Muscle layer of duodenum (tissue), 2 donors: Measurements from ENCODE around the gene PACRG.

ENCODE experiments used
- H3K27ac ChIP-seq: one replicate; pipeline ENCODE4 v1.7.0; 2013; ENCODE audit warnings: mild to moderate bottlenecking, low read length
- H3K27me3 ChIP-seq: one replicate; pipeline ENCODE4 v1.7.0; 2013; ENCODE audit warnings: low read depth, mild to moderate bottlenecking, control low read depth, low read length
- H3K36me3 ChIP-seq, 2 donors: one replicate each; pipeline ENCODE4 v1.7.0; 2013; ENCODE audit warnings: low read length in 2 of 2, control low read depth in 1 of 2, mild to moderate bottlenecking in 1 of 2; ENCODE audit not compliant: insufficient read depth in 2 of 2, control insufficient read depth in 1 of 2
- H3K4me1 ChIP-seq, 2 donors: one replicate each; pipeline ENCODE4 v1.7.0; 2013; ENCODE audit warnings: low read length in 2 of 2, mild to moderate bottlenecking in 2 of 2, control low read depth in 1 of 2, moderate library complexity in 1 of 2; ENCODE audit not compliant: insufficient read depth in 2 of 2, control insufficient read depth in 1 of 2
- H3K4me3 ChIP-seq, 2 donors: one replicate each; pipeline ENCODE4 v1.7.0; 2013; ENCODE audit warnings: low read length in 2 of 2, low read depth in 1 of 2, mild to moderate bottlenecking in 1 of 2
- H3K9me3 ChIP-seq, 2 donors: one replicate each; pipeline ENCODE4 v1.7.0; 2013; ENCODE audit warnings: low read length in 2 of 2, control low read depth in 1 of 2, mild to moderate bottlenecking in 1 of 2; ENCODE audit not compliant: control insufficient read depth in 1 of 2
- donor health status: healthy.

Gene PACRG

GRCh38 chr6:163014736-163015135, 287.0 kb downstream of the PACRG start:
- H3K9me3 ChIP-seq, result peaks cover 0 to 6% of the 10 kb centered on the region in 2 donors
- no peaks in the 10 kb centered on the region for H3K27me3 ChIP-seq
- H3K27ac ChIP-seq, result no peak overlapping the region
- no peaks in the 10 kb centered on the region for H3K4me1 ChIP-seq
- no peaks in the 10 kb centered on the region for H3K36me3 ChIP-seq
- no peak overlapping the region for H3K4me3 ChIP-seq

- H3K36me3 ChIP-seq, result no peaks in the 10 kb centered on the region
- no peaks in the 10 kb centered on the region for H3K27me3 ChIP-seq
- no peaks in the 10 kb centered on the region for H3K4me1 ChIP-seq
- H3K27ac ChIP-seq, result no peak overlapping the region
- no peaks in the 10 kb centered on the region for H3K9me3 ChIP-seq
- H3K4me3 ChIP-seq, result no peak overlapping the region
Measured at GRCh38 chr6:163017801-163018200, 290.0 kb downstream of the PACRG start.

GRCh38 chr6:163019926-163020325, 292.2 kb downstream of the PACRG start:
- Histone ChIP-seq H3K27ac (no peak overlapping the region), H3K9me3 (peaks cover 0 to 6% of the 10 kb centered on the region in 2 donors)

GRCh38 chr6:163021054-163021453, 293.3 kb downstream of the PACRG start:
- Histone ChIP-seq H3K36me3 (no peaks in the 10 kb centered on the region), H3K27ac (no peak overlapping the region), H3K9me3 (peaks cover 0 to 6% of the 10 kb centered on the region in 2 donors), H3K27me3 (no peaks in the 10 kb centered on the region), H3K4me1 (no peaks in the 10 kb centered on the region), H3K4me3 (no peak overlapping the region)

More at GRCh38 chr6:163019926-163020325, 292.2 kb downstream of the PACRG start:
- no peak overlapping the region for H3K4me3 ChIP-seq
- no peaks in the 10 kb centered on the region for H3K27me3 ChIP-seq
- H3K4me1 ChIP-seq, result no peaks in the 10 kb centered on the region
- H3K36me3 ChIP-seq, result no peaks in the 10 kb centered on the region

GRCh38 chr6:163023700-163024099, 295.9 kb downstream of the PACRG start:
- no peaks in the 10 kb centered on the region for H3K4me1 ChIP-seq
- H3K36me3 ChIP-seq, result no peaks in the 10 kb centered on the region
- H3K27me3 ChIP-seq, result no peaks in the 10 kb centered on the region

GRCh38 chr6:163026893-163027292, 299.1 kb downstream of the PACRG start:
- Histone ChIP-seq H3K36me3 (no peaks in the 10 kb centered on the region), H3K27me3 (no peaks in the 10 kb centered on the region), H3K27ac (no peak overlapping the region), H3K4me3 (no peak overlapping the region), H3K4me1 (no peaks in the 10 kb centered on the region), H3K9me3 (peaks cover 0 to 9% of the 10 kb centered on the region in 2 donors)

More at GRCh38 chr6:163023700-163024099, 295.9 kb downstream of the PACRG start:
- Histone ChIP-seq H3K27ac (no peak overlapping the region), H3K4me3 (peak overlapping the region in 1 of 2 donors; percentile 14), H3K9me3 (peaks cover 0 to 6% of the 10 kb centered on the region in 2 donors)

GRCh38 chr6:163030980-163031379, 303.2 kb downstream of the PACRG start:
- Histone ChIP-seq H3K4me3 (no peak overlapping the region), H3K9me3 (peaks cover 0 to 5% of the 10 kb centered on the region in 2 donors), H3K27ac (no peak overlapping the region), H3K36me3 (no peaks in the 10 kb centered on the region), H3K27me3 (no peaks in the 10 kb centered on the region), H3K4me1 (no peaks in the 10 kb centered on the region)

- Histone ChIP-seq H3K4me3 (no peak overlapping the region), H3K4me1 (no peaks in the 10 kb centered on the region), H3K36me3 (no peaks in the 10 kb centered on the region), H3K27ac (no peak overlapping the region), H3K27me3 (no peaks in the 10 kb centered on the region), H3K9me3 (peaks cover 0 to 5% of the 10 kb centered on the region in 2 donors)
Measured at GRCh38 chr6:163031931-163032330, 304.2 kb downstream of the PACRG start.

- Histone ChIP-seq H3K27ac (no peak overlapping the region), H3K4me3 (no peak overlapping the region), H3K4me1 (no peaks in the 10 kb centered on the region), H3K27me3 (no peaks in the 10 kb centered on the region), H3K9me3 (peaks cover 0 to 5% of the 10 kb centered on the region in 2 donors), H3K36me3 (no peaks in the 10 kb centered on the region)
Measured at GRCh38 chr6:163036160-163036645, 308.4 kb downstream of the PACRG start.

- Histone ChIP-seq H3K27me3 (no peaks in the 10 kb centered on the region), H3K9me3 (no peaks in the 10 kb centered on the region), H3K27ac (no peak overlapping the region), H3K36me3 (no peaks in the 10 kb centered on the region), H3K4me3 (no peak overlapping the region), H3K4me1 (no peaks in the 10 kb centered on the region)
Measured at GRCh38 chr6:163038317-163038716, 310.5 kb downstream of the PACRG start.

GRCh38 chr6:163048345-163048744, 320.6 kb downstream of the PACRG start:
- Histone ChIP-seq H3K9me3 (no peaks in the 10 kb centered on the region), H3K36me3 (no peaks in the 10 kb centered on the region), H3K4me3 (no peak overlapping the region), H3K27me3 (no peaks in the 10 kb centered on the region), H3K27ac (no peak overlapping the region), H3K4me1 (no peaks in the 10 kb centered on the region)

GRCh38 chr6:163053667-163054344, 326.0 kb downstream of the PACRG start:
- Histone ChIP-seq H3K4me1 (no peaks in the 10 kb centered on the region), H3K9me3 (no peaks in the 10 kb centered on the region), H3K4me3 (no peak overlapping the region), H3K27ac (no peak overlapping the region), H3K27me3 (no peaks in the 10 kb centered on the region), H3K36me3 (no peaks in the 10 kb centered on the region)
